ENCODE measurements around the gene DDX41. TPM values are rescaled to one million over a fixed set of nuclear protein-coding genes. Genes with fewer than 3 reads are reported as not detected.
"Not testable (repeated sequence)": the region's sequence is repeated elsewhere in the genome, so short reads cannot be mapped to it uniquely, and the experiment has no call there.

Gene DDX41
- total RNA-seq, 1 experiment from 2014 or later, result 133 TPM

DNA sequence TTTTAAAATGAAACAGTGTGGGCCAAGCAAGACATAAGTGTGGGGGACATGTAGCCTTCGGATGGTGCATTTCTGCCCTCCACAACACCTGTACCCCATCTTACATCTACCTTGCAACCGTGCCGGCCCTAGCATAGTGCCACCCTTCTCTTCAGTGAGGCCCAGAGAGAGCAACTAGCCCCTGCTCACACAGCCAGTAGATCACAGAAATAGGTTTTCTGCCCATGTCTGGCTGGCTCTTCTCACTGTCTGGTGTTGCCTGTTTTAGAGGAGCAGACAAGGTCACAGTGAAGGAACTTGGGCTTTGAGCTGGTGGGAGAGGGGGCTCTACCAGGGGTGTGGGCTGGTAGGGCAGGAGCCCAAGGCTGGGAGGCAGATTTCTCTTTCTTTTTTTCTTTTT lies 30.5 kb downstream of the DDX41 start:
- Mint-ChIP-seq H3K27ac (no peak overlapping the region; a peak in 2 of 7 replicates), H3K4me3 (no peak overlapping the region), H3K4me1 (peaks cover 2 to 10% of the 10 kb centered on the region in 2 experiments; a peak in 3 of 4 replicates), H3K9me3 (no peaks in the 10 kb centered on the region; a peak in 1 of 5 replicates), H3K36me3 (ENCODE audit: insufficient read depth in 1 of 3, low read depth in 3 of 3) (peaks cover 43 to 89% (median 87%) of the 10 kb centered on the region in 3 experiments), H3K27me3 (ENCODE audit: low read depth) (no peaks in the 10 kb centered on the region; the same call in none of the 2 replicates)
- Histone ChIP-seq H2BK120ac (ENCODE audit: low read depth, low read length, poor library complexity, severe bottlenecking) (no peak overlapping the region), H3K9me3 (ENCODE audit: control insufficient read depth, low read depth, low read length) (no peaks in the 10 kb centered on the region), H3T11ph (ENCODE audit: low read length) (no peak overlapping the region), H2BK12ac (ENCODE audit: insufficient read length, low read depth, low read length) (no peak overlapping the region), H3K56ac (ENCODE audit: insufficient read length, low read depth, low read length) (no peak overlapping the region), H4K91ac (ENCODE audit: insufficient read length, low read depth, low read length) (no peak overlapping the region), H2AFZ (ENCODE audit: low read length) (no peak overlapping the region), H3K23ac (ENCODE audit: insufficient read length, low read depth, low read length) (no peak overlapping the region), H4K5ac (ENCODE audit: insufficient read length, low read depth, low read length) (no peak overlapping the region), H3K4me1 (ENCODE audit: insufficient read depth, low read length) (no peaks in the 10 kb centered on the region; the same call in 1 of the 2 replicates), H3K79me2 (ENCODE audit: insufficient read depth, low read length) (no peaks in the 10 kb centered on the region), H3K27me3 (ENCODE audit: insufficient read depth, low read length) (no peaks in the 10 kb centered on the region), H3K9ac (ENCODE audit: extremely low read depth, insufficient read length, low read length) (no peak overlapping the region), H3K4ac (ENCODE audit: low read depth, low read length) (no peak overlapping the region), H3K27ac (ENCODE audit: insufficient read length, low read depth, low read length) (no peak overlapping the region), H3K23me2 (ENCODE audit: insufficient read length, low read depth, low read length, poor library complexity, severe bottlenecking) (no peaks in the 10 kb centered on the region), H3K4me2 (ENCODE audit: insufficient read depth, insufficient read length, low read length) (no peak overlapping the region), H2BK15ac (ENCODE audit: low read depth, low read length) (no peak overlapping the region), H3K79me1 (ENCODE audit: insufficient read depth, low read depth, low read length, poor library complexity, severe bottlenecking) (no peaks in the 10 kb centered on the region), H4K8ac (replicated peaks; ENCODE audit: insufficient read length, low read depth, low read length) (no peak overlapping the region), H4K20me1 (ENCODE audit: control insufficient read depth, insufficient read depth, insufficient read length) (no peaks in the 10 kb centered on the region), H2AK5ac (ENCODE audit: insufficient read length, low read length) (no peak overlapping the region), H2BK20ac (ENCODE audit: low read depth, low read length, poor library complexity, severe bottlenecking) (no peak overlapping the region), H2BK5ac (ENCODE audit: insufficient read length, low read length) (no peak overlapping the region), H3K18ac (ENCODE audit: insufficient read length, low read depth, low read length) (no peak overlapping the region), H3K14ac (ENCODE audit: insufficient read depth, low read length) (no peak overlapping the region)
- WGBS (ENCODE audit: extremely low coverage, insufficient read length, low lambda C conversion rate), result no CpG with 5 or more reads among the region's 3 CpGs
- DNase-seq, result no peak
- TF ChIP-seq, protein P1, sequence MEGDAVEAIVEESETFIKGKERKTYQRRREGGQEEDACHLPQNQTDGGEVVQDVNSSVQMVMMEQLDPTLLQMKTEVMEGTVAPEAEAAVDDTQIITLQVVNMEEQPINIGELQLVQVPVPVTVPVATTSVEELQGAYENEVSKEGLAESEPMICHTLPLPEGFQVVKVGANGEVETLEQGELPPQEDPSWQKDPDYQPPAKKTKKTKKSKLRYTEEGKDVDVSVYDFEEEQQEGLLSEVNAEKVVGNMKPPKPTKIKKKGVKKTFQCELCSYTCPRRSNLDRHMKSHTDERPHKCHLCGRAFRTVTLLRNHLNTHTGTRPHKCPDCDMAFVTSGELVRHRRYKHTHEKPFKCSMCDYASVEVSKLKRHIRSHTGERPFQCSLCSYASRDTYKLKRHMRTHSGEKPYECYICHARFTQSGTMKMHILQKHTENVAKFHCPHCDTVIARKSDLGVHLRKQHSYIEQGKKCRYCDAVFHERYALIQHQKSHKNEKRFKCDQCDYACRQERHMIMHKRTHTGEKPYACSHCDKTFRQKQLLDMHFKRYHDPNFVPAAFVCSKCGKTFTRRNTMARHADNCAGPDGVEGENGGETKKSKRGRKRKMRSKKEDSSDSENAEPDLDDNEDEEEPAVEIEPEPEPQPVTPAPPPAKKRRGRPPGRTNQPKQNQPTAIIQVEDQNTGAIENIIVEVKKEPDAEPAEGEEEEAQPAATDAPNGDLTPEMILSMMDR (conservative IDR thresholded peaks at IDR 0.05), result no peak

DNA sequence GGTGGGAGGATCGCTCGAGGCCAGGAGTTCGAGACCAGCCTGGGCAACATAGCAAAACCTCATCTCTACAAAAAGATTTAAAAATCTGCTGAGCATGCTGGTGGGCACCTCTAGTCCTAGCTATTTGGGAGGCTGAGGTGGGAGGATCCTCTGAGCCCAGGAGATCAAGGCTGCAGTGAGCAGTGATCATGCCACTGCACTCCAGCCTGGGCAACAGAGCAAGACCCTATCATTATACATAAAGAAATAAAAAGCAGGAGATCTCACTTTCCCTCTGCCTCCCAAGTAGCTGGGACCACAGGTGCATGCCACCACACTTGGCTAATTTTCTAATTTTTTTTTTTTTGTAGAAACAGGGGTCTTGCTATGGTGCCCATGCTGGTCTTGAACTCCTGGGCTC lies 31.0 kb downstream of the DDX41 start:
- not testable (repeated sequence) for H3K79me1 ChIP-seq (ENCODE audit: insufficient read depth, low read depth, low read length, poor library complexity, severe bottlenecking); H2BK20ac ChIP-seq (ENCODE audit: low read depth, low read length, poor library complexity, severe bottlenecking); H3K9ac ChIP-seq (ENCODE audit: extremely low read depth, insufficient read length, low read length); H3K27me3 ChIP-seq (ENCODE audit: insufficient read depth, low read length); H2AK5ac ChIP-seq (ENCODE audit: insufficient read length, low read length); H3K23me2 ChIP-seq (ENCODE audit: insufficient read length, low read depth, low read length, poor library complexity, severe bottlenecking); H3K9me3 Mint-ChIP-seq; H2BK12ac ChIP-seq (ENCODE audit: insufficient read length, low read depth, low read length); H4K8ac ChIP-seq (replicated peaks; ENCODE audit: insufficient read length, low read depth, low read length); H4K5ac ChIP-seq (ENCODE audit: insufficient read length, low read depth, low read length); H3T11ph ChIP-seq (ENCODE audit: low read length); H3K14ac ChIP-seq (ENCODE audit: insufficient read depth, low read length); H3K27ac Mint-ChIP-seq; H3K27ac ChIP-seq (ENCODE audit: insufficient read length, low read depth, low read length); H4K91ac ChIP-seq (ENCODE audit: insufficient read length, low read depth, low read length); H2AFZ ChIP-seq (ENCODE audit: low read length); H2BK120ac ChIP-seq (ENCODE audit: low read depth, low read length, poor library complexity, severe bottlenecking); H2BK15ac ChIP-seq (ENCODE audit: low read depth, low read length); H3K4me1 Mint-ChIP-seq; H3K4me2 ChIP-seq (ENCODE audit: insufficient read depth, insufficient read length, low read length); H4K20me1 ChIP-seq (ENCODE audit: control insufficient read depth, insufficient read depth, insufficient read length); H3K23ac ChIP-seq (ENCODE audit: insufficient read length, low read depth, low read length); H3K79me2 ChIP-seq (ENCODE audit: insufficient read depth, low read length); H3K4me1 ChIP-seq (ENCODE audit: insufficient read depth, low read length); H3K4ac ChIP-seq (ENCODE audit: low read depth, low read length); H2BK5ac ChIP-seq (ENCODE audit: insufficient read length, low read length); H3K56ac ChIP-seq (ENCODE audit: insufficient read length, low read depth, low read length); H3K18ac ChIP-seq (ENCODE audit: insufficient read length, low read depth, low read length); DNase-seq; H3K27me3 Mint-ChIP-seq (ENCODE audit: low read depth); H3K9me3 ChIP-seq (ENCODE audit: control insufficient read depth, low read depth, low read length); H3K4me3 Mint-ChIP-seq
- no CpG with 5 or more reads among the region's 3 CpGs for WGBS (ENCODE audit: extremely low coverage, insufficient read length, low lambda C conversion rate)
- H3K36me3 Mint-ChIP-seq (ENCODE audit: insufficient read depth in 1 of 3, low read depth in 3 of 3), result peaks cover 40 to 84% (median 82%) of the 10 kb centered on the region in 3 experiments

Data from H9 (cell line).